Chondrocyte (in vitro differentiated cells): Measurements from ENCODE around the gene FARP1. TPM values are rescaled to one million over a fixed set of nuclear protein-coding genes. Genes with fewer than 3 reads are reported as not detected.

Experiments used
- DNase-seq: peaks from one replicate; pipeline ENCODE4 v3.0.0; 2021; ENCODE audit warnings: mixed read lengths, low spot score
- H3K27ac Mint-ChIP-seq: one replicate; pipeline ENCODE4 v1.8.0; 2021; ENCODE audit warnings: mild to moderate bottlenecking, moderate library complexity, mixed read lengths; ENCODE audit not compliant: unreplicated experiment
- H3K27me3 Mint-ChIP-seq: 2 replicates; pipeline ENCODE4 v1.8.0; 2021; ENCODE audit warnings: low read depth, mixed read lengths
- H3K36me3 Mint-ChIP-seq: 2 replicates; pipeline ENCODE4 v1.8.0; 2021; ENCODE audit warnings: low read depth, mixed read lengths
- H3K4me1 Mint-ChIP-seq: 2 replicates; pipeline ENCODE4 v1.8.0; 2021; ENCODE audit warnings: low read depth, mild to moderate bottlenecking, mixed read lengths
- H3K4me3 Mint-ChIP-seq: one replicate; pipeline ENCODE4 v1.8.0; 2021; ENCODE audit warnings: mild to moderate bottlenecking, moderate library complexity, mixed read lengths; ENCODE audit not compliant: unreplicated experiment
- H3K9me3 Mint-ChIP-seq: 2 replicates; pipeline ENCODE4 v1.8.0; 2021; ENCODE audit warnings: low read depth, mixed read lengths
- CTCF ChIP-seq: fragments of 200-600 bp; sonication (generic); IDR thresholded peaks from 2 replicates; pipeline ENCODE4 v1.5.0; 2021; ENCODE audit warnings: antibody characterized with exemption, mild to moderate bottlenecking, moderate library complexity
- total RNA-seq: library from RNA; stranded (reverse); gene quantifications from 3 replicates; pipeline ENCODE4 v1.2.1, GENCODE V29; 2021

The FARP1 gene
- total RNA-seq, 1 donor from 2014 or later = 331 TPM

DNA sequence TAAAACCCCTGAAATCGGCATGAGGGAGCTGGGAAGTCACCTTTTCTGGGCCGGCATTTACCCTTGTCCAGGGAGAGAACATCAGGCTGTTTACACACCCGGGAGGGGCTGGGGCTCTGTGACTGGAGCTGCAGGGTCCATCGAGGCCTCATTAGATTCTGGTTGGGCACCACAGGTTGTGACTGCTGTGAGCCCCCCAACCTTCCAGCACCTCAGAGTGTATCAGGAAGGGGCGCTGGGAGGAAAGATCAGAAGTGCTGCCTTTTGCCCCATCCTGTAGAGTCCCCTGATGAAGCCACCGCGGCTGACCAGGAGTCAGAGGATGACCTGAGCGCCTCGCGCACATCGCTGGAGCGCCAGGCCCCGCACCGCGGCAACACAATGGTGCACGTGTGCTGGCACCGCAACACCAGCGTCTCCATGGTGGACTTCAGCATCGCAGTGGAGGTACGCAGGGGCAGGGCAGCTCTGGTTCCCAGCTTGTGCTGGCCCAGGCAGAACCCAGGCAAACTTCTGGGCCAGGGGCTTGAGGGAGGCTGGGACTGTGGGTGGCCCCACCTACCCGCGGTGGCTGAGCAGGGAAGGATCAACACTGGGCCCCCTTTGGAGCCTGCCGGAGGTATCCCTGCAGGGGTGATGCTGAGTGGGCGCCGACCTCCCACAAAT lies 297.6 kb downstream of the FARP1 start:
- Mint-ChIP-seq H3K4me3 (no peak overlapping the region), H3K27me3 (no peaks in the 10 kb centered on the region), H3K4me1 (peaks cover 25% of the 10 kb centered on the region), H3K36me3 (peaks cover 32% of the 10 kb centered on the region), H3K27ac (no peak overlapping the region), H3K9me3 (no peaks in the 10 kb centered on the region)
- peak; percentile 87 for DNase-seq
- TF ChIP-seq CTCF = no peak

DNA sequence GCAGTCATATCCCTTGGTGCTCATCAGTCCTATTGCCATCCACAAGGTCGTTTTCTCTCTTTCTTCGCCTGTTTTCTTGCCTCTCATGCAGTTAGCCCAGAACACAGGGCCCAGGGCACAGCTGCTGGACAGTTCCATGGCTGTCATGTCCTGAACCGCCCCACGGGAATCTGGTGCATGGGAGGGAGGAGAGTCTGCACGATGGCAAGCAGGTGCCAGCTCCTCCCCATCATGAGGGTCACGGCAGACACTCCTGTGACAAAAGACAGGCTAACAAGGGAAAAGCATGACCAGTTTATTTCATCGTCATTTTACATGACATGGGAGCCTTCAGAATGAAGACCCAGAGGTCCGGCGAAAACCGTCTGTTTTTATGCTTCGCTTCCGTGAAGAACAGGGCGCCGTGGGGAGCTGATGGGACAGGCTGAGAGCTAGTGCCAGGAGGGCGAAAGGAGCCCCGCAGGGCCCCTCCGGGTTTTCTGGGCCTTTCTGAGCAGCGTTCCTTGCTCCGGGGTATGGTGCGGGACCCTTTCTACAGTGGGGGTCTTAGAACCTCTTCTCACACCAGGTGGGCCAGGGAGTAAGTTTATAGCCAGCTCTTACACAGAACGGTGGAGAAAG lies 298.3 kb downstream of the FARP1 start:
- H3K27me3 Mint-ChIP-seq = no peaks in the 10 kb centered on the region
- H3K27ac Mint-ChIP-seq = peak overlapping the region; percentile 69
- H3K4me3 Mint-ChIP-seq = no peak overlapping the region
- peaks cover 27% of the 10 kb centered on the region for H3K4me1 Mint-ChIP-seq
- no peaks in the 10 kb centered on the region for H3K9me3 Mint-ChIP-seq
- no peak for DNase-seq
- H3K36me3 Mint-ChIP-seq = peaks cover 28% of the 10 kb centered on the region
- no peak for TF ChIP-seq CTCF

DNA sequence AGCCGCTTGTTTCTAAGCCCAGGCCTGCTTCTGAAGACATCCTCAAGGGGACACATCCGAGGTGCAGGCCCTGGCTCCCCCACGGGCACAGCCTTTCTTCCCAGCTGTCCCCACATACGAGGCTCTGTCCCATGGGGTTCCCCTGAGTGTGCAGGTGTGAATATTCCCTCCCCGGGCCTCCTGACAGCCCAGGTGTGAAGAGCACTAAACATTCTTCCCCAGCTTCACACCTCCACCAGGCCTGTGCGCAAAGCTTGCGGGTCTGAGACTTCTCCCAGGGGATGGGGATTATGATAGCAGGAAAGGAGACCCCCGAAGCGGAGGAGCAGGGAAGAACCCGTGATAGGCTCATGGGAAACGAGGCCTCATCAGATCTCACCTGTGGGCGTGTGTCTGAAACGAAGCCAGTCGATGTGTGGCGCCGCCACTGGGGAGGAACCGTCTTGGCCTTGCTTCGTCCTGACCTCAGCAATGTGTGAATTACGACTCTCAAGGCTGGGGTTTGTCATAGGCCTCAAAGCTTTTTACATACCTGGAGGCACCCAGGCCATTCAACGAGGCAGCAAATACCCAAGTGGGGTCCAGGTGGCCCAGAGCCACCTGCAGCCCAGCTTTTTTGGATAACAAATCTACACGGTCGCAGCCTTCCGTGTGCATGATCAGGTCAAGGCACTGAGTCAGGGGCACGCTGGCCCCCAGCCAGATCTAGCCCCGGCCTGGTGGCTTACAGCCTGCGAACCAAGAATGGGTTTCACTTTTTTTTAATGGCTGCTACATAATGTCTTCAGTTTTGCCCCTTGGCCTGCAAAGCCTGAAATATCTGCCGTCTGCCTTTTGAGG lies 299.7 kb downstream of the FARP1 start:
- Mint-ChIP-seq H3K4me1 (peaks cover 27% of the 10 kb centered on the region), H3K36me3 (peaks cover 27% of the 10 kb centered on the region), H3K27me3 (no peaks in the 10 kb centered on the region), H3K9me3 (no peaks in the 10 kb centered on the region), H3K4me3 (no peak overlapping the region), H3K27ac (peak overlapping the region; percentile 98)
- no peak for TF ChIP-seq CTCF
- peak; percentile 69 for DNase-seq

- Mint-ChIP-seq H3K27ac (peak overlapping the region; percentile 98), H3K9me3 (no peaks in the 10 kb centered on the region), H3K4me1 (peaks cover 31% of the 10 kb centered on the region), H3K4me3 (no peak overlapping the region), H3K36me3 (peaks cover 29% of the 10 kb centered on the region), H3K27me3 (no peaks in the 10 kb centered on the region)
- TF ChIP-seq CTCF = no peak
- DNase-seq = no peak
These were observed 300.4 kb downstream of the FARP1 start for GRCh38 chr13:98443329-98443728.

GRCh38 chr13:98443800-98444325 lies 301.0 kb downstream of the FARP1 start:
- TF ChIP-seq CTCF = no peak
- H3K9me3 Mint-ChIP-seq = no peaks in the 10 kb centered on the region
- peak overlapping the region; percentile 7 for H3K4me3 Mint-ChIP-seq
- peaks cover 31% of the 10 kb centered on the region for H3K36me3 Mint-ChIP-seq
- H3K4me1 Mint-ChIP-seq = peaks cover 37% of the 10 kb centered on the region
- peak overlapping the region; percentile 98 for H3K27ac Mint-ChIP-seq
- H3K27me3 Mint-ChIP-seq = no peaks in the 10 kb centered on the region
- no peak for DNase-seq
